Endothelial cell of umbilical vein (primary cell): ENCODE results near the gene TKFC.

Experiments used
- EZH2 ChIP-seq: IDR thresholded peaks from 2 replicates; pipeline ENCODE4 v1.6.1; 2012; ENCODE audit warnings: borderline replicate concordance, low read depth, mild to moderate bottlenecking, moderate library complexity, low read length, inconsistent platforms; ENCODE audit not compliant: severe bottlenecking
- GATA2 ChIP-seq: IDR thresholded peaks from 2 replicates; pipeline ENCODE4 v1.7.0; 2011; ENCODE audit warnings: low read depth, mild to moderate bottlenecking, moderate library complexity, mixed read lengths, low read length; ENCODE audit not compliant: insufficient read length, insufficient read depth
- JUN ChIP-seq: IDR thresholded peaks from 2 replicates; pipeline ENCODE4 v1.6.1; 2011; ENCODE audit warnings: borderline replicate concordance, low read depth; ENCODE audit not compliant: insufficient read length, insufficient read depth
- MYC ChIP-seq: IDR thresholded peaks from one replicate; pipeline ENCODE4 v1.6.1; 2011; ENCODE audit warnings: mild to moderate bottlenecking, low read depth, low read length
- POLR2A ChIP-seq: IDR thresholded peaks from 2 replicates; pipeline ENCODE4 v1.6.1; 2012; ENCODE audit warnings: low read depth, mild to moderate bottlenecking, control low read depth, low read length
- POLR2AphosphoS5 ChIP-seq: IDR thresholded peaks from 2 replicates; pipeline ENCODE4 v1.6.1; 2012; ENCODE audit warnings: low read depth, mild to moderate bottlenecking, control low read depth, low read length, moderate library complexity; ENCODE audit not compliant: insufficient read depth
- TF ChIP-seq, protein P1 (sequence below), 2 donors: IDR thresholded peaks; 1 replicate in 1 of 2; 2 replicates in 1 of 2; pipeline ENCODE4 v1.5.1; 2011; ENCODE audit warnings: low read length in 2 of 2, mild to moderate bottlenecking in 2 of 2, moderate library complexity in 2 of 2, control low read depth in 1 of 2, inconsistent platforms in 1 of 2, low read depth in 1 of 2; ENCODE audit not compliant: insufficient read depth in 1 of 2; ENCODE audit errors: extremely low read depth in 1 of 2
- TF ChIP-seq, protein P2 (sequence below): IDR thresholded peaks from 2 replicates; pipeline ENCODE4 v1.6.1; 2011; ENCODE audit not compliant: insufficient read depth, insufficient read length

DNA sequence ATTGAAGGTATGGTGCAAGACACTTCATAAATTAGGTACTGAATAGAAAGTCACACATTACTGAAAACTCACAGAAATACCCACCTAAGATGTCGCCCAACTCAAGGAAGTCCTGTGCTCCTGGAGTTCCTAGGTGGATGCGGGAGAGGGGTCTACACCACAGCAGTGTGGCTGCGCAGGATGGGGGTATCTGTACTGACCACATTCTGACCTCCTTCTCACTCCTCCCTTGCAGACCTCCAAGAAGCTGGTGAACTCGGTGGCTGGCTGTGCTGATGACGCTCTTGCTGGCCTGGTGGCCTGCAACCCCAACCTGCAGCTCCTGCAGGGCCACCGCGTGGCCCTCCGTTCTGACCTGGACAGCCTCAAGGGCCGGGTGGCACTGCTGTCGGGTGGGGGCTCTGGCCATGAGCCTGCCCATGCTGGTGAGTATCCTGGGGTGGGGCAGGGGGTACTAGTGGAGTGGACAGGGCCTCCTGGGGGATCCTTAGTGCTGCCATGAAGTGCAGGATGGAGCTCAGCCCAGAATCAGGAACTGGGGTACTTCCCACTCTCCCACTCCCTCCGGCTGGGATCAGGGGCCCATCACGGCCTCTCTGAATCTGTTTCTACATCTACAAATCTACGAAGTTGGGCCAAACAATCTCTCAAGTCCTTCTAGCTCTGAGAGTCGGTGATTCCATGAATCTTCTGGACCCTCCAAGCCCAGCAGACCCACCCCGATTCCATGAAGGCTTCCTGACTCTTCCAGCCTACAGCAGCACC, 4.9 kb downstream of the TKFC start:
- TF ChIP-seq, protein P1, sequence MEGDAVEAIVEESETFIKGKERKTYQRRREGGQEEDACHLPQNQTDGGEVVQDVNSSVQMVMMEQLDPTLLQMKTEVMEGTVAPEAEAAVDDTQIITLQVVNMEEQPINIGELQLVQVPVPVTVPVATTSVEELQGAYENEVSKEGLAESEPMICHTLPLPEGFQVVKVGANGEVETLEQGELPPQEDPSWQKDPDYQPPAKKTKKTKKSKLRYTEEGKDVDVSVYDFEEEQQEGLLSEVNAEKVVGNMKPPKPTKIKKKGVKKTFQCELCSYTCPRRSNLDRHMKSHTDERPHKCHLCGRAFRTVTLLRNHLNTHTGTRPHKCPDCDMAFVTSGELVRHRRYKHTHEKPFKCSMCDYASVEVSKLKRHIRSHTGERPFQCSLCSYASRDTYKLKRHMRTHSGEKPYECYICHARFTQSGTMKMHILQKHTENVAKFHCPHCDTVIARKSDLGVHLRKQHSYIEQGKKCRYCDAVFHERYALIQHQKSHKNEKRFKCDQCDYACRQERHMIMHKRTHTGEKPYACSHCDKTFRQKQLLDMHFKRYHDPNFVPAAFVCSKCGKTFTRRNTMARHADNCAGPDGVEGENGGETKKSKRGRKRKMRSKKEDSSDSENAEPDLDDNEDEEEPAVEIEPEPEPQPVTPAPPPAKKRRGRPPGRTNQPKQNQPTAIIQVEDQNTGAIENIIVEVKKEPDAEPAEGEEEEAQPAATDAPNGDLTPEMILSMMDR (IDR thresholded peaks at IDR 0.05; ENCODE audit: extremely low read depth in 1 of 2, insufficient read depth in 1 of 2, low read depth in 1 of 2, low read length in 2 of 2) = no peak
- TF ChIP-seq GATA2 (no peak), EZH2 (no peak), POLR2A (no peak), POLR2AphosphoS5 (no peak), MYC (no peak), JUN (no peak)
- TF ChIP-seq, protein P2, sequence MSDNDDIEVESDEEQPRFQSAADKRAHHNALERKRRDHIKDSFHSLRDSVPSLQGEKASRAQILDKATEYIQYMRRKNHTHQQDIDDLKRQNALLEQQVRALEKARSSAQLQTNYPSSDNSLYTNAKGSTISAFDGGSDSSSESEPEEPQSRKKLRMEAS = no peak
